TTC549 (cell line): ENCODE results near the gene C18orf63.

Experiments
- FAIRE-seq: peaks from 2 replicates; lab custom pipeline; 2012; peaks lifted over from hg19 to GRCh38; lab: Jason Lieb, UNC

C18orf63 gene

DNA sequence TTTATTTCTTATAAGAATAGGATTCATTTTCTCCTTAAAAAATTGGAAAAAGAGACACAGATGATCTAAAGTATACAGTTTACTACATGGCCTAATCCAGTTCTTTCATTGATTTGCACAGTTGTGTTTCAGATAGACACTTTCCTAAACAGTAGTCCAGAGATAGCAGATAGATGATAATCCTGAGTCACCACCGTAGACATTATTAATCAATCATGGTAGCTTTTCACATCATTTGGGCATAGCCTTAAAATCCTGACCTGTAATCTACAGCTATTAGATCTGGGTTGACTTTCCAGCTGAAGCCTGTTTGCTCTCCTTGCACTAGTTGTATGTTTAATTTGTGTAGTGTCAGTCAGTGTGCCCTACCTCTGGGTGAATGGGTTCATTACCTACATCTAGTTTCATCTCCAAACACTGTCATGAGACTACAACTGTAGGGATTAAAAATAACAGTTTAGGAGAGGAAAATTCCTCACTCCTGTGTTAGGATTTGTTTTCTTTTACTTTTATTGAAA is 14.1 kb downstream of the C18orf63 start:
- FAIRE-seq: no peak

DNA sequence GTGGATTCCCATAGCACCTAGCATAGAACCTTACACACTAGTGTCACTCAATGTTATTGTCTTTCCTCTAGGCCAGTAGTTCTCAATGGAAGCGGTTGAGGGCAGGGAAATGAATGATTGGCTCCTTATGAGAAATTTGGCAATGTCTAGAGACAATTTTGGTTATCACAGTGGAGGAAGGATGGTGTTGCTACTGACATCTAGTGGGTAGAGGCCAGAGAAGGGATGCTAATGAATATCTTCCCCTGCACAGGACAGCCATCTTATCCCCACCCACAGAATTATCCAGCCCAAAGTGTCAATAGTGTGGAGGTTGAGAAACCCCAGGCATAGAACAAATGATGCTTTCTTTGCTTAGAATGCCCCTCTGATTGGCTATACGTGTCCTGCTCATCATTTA is 15.8 kb downstream of the C18orf63 start:
- no peak for FAIRE-seq

DNA sequence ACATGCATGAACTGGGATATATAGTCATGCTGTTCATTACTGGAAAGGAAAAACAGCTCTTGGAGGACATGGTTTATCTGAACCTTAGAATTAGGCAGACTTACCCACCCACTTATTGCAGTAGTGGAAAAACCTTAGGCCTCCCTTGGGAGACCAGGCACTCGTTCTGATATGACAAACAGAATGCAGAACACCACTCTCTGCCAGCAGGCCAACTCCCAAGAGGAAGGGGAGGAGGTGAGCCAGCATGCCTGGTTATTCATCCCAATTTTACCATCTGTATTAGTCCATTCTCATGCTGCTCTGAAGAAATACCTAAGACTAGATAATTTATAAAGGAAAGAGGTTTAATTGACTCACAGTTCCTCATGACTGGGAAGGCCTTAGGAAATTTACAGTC is 17.5 kb downstream of the C18orf63 start:
- no peak for FAIRE-seq

DNA sequence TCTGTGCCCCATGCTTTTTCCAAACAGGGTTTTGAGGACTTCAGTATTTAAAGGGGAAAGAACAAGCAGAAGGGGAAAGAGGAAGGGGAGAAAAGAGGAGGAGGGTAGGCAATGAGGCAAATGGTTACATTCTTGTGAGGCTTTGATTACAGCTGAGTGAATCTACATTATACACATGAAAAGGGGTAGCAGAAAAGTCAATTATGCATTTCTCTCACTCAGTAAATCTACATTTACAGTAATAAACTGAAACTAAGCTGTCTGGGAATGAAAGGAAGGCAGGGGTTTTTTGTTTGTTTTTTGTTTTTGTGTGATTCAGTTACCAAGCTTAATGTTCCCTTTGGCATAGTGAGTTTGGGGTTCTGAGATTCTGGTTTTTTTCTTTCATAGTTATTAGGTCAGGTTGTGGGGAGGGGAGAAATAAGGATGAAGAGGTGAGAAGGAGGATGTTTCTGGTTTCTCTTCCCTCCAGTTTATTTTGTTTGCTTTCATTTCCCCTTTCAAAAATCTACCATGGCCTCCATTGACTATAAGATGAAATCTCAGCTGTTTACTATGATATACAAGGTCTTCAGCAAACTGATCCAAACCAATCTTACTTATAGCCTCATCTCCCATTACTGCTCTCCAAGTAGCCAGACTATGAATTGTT is 18.7 kb downstream of the C18orf63 start:
- no peak for FAIRE-seq

DNA sequence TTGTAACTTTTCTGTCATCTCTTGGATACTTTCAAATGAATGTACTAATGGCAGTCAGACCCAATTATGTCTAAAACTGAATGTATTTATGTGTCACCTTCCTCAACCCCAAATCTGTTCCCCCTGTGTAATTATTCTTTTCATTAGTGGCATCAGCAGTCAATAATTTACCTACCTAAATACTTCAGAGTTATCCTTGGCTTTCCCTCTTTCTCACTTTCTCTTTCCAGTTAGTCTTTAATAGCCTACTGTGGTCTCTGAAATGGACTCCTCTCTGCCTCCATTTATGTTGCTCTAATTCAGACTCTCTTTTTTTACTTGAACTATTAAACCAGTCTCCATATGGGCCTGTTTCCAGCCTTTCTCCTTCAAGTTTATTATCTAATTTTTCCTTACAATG is 21.0 kb downstream of the C18orf63 start:
- no peak for FAIRE-seq

DNA sequence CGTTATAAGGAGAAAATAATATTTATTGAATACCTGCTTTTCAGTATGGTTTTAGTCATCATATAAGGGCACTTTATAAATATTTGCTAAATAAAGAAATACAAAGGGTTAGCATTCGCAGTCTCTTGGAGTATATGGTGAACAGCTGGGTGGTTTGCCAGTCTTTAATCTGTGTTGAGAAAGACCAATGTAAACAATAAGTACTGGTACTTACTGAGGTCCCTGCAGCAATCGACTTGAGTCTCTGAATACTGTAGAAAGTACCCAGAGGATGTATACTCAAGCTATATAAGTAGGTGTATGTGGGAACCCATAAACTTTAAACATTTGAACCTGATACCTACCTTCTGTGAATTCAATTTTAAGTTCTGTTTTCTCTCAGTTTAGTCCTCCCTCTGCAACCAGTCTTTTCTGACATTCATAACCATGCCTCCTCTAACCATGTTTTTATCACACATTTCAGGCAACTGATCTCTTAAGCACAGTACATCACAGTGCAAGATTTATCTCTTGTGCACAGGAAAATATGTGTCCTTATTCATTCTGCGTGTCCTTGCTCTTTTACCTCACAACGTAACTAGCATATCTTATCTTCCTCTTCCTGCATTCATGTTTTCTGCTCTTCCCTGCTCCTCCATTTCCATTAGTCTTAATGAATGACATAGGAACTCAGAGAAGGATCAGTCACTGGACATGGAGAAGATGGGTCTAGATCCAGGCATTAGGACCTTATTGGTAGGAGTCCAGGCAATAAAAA is 21.7 kb downstream of the C18orf63 start:
- FAIRE-seq: no peak

DNA sequence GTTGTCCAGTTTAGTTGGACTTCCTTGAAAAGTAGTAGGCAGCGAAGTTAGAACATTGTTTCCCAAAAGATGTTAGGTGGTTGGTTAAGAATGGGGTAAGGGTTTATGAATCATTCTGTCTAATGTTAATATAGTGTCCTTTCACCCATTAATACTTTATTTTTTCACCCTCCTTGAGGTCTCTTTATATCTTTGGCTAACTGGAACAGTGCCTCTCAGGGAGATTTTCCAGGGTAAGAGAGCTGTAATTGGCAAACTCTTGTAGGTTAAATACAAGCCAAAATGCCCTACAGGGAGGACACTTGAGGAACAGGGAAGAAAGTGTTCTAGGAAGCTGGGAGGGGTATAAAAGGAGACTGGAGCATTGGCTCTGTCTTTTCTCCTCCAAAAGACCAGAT is 22.3 kb downstream of the C18orf63 start:
- no peak for FAIRE-seq

DNA sequence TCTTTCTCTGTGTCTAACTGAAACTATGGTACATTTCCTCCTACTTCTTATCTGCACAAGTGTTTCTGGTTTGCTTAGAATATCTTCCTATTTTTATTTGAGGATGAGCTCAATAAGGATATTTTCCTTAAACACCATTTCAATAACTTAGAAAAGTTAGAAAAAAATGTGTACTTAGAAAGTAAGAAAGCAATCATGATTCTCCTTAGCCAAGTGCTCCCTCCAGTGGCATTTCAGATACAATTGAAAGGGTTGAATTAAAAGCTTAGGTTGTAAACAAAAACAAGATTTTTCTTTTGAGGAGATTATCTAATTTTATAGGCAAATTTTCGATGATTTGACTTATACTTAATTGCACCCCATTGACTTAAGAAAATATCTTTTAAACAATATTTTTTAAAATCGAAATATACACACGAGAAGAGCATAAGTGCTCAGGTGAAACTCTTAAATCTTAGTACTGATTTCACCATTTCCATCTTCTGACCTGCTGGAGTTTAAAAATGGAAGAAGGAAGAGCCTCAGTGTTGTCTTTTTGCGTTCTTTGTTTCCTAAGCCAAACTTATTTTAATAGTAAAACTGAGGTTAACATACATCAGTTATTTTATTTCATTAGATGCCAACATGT is 26.9 kb downstream of the C18orf63 start:
- peak; percentile 83 for FAIRE-seq

DNA sequence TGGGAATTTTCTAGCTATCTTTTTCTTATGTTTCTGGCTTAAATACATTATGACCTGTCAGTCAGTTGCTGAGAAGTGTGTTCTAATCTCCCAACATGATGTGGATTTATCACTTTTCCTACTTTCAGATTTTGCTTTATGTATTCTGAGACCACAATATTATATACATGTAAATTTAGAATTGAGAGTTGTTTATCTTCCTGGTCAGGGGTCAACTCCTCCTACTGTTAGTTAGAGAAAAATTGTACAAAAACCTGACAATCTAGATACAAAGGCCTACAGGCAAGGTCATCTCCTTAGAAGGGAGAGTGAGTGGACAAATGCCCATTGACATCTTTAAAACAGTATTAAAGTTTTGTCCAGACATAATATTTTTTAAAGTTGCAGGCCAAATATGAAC is 30.6 kb downstream of the C18orf63 start:
- no peak for FAIRE-seq

DNA sequence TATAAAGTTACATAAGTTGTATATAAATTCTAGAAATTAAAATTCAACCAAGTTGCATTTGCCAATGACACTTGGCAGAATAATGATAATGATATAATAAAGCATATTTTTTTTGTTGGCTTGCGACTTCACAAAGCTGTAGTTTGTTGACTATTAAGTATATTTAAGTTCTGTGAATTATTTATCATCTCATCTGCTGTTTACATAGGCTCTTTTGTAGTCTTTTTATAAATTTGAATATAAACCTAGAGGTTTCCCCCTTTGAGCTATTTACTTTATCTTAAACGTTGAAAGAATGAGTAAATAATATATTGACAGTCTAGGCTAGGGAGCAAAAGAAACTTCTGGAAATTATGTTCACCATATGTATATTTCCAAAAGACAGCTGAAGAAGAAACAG is 32.9 kb downstream of the C18orf63 start:
- no peak for FAIRE-seq

DNA sequence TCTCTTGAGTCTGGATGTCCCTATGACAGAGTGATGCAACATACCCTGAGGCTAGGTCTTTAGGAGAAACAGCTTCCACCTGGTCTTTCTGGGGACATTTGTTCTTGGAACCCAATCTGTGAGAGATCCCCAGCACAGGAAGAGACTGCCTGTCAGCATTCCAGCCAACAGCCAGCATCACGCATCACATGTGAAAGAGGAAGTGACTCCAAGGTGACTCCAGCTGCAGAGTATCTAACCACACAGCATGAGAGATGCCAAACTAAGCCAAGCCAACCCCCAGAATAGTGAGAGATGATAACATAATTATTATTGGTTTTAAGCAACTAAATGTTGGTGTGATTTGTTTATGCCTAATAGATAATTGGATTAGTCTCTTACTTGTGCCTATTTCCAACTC is 35.7 kb downstream of the C18orf63 start:
- no peak for FAIRE-seq

DNA sequence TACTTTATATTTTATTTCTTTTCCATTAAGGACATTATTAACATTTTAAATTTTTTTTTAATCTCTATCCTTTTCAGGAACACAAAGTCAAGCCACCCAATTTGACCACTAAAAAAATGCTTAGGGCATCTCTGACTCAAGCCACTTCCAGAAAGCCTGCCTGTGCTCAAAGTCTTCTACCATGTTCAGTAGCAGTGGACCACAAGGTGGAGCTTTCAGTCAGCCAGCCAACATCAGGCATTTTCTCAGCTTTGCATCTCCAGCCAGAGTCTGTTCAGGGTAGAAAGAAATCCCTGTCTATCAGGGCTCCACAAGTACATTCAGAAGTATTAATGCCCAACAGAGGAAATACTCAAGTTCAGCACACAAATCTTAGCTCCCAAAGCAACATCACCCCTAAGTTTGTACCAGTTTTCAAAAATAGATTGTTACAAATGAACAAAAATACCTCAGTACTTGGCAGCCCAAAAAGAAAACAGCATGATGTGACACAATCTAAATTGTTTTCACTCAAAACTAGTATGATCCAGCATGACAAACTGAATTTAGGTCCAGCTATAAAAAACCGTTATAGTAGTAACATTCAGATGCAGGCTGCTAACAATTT is 37.6 kb downstream of the C18orf63 start:
- FAIRE-seq: peak; percentile 5

DNA sequence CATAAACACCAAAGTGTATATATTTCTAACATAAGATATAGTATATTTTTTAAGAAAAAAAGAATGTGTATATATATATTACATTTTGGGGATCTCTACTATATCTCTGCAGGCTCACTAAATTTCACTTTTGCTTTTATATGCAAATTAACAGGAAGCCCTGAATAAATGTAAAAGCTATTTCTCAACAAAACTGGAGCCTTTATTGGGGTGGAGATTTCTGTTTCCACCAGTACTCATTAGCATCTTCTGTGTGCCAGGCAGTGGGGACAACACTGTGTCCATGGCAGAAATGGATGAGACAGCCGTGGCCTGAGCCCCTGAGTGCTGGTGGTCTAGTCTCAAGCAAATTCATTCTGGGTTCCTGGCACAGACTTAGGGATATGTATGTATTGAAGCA is 41.3 kb downstream of the C18orf63 start:
- no peak for FAIRE-seq

DNA sequence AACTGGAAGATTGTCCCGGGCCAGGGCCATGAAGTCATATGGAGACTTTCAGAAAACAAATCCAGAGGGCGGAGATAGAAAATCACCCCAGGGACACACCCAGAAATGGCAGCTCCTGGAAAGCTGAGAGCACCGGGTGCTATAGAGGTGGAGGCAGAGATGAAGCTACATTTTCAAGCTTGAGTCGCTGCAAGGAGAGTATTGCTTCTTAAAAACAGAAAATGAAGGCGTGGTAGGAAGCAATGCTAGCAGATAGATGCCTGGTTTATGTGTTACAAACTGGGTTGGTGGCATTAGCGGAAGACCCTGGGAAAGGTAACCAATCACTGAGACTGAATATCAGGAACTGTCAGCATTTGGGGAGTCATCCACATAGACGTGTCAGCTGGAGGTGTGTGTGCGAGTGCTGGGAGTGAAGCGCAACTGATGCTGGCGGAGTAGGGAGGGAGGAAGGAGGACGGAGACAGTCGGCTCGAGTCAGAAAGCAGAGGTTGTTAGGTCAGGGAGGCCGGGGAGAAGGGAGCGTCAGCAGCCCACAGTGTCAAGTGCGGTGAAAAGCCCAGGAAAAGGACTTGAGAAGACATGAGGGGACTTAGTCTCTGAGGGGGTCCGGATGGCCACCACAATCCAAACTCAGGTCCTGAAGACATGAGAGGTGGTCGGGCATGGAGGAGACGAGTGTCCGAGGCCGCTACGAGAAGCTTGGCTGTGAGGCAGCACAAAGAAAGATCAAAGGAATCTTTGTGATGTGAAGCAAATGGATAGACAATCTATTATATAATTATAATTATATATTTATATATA is 45.4 kb downstream of the C18orf63 start:
- FAIRE-seq: no peak

DNA sequence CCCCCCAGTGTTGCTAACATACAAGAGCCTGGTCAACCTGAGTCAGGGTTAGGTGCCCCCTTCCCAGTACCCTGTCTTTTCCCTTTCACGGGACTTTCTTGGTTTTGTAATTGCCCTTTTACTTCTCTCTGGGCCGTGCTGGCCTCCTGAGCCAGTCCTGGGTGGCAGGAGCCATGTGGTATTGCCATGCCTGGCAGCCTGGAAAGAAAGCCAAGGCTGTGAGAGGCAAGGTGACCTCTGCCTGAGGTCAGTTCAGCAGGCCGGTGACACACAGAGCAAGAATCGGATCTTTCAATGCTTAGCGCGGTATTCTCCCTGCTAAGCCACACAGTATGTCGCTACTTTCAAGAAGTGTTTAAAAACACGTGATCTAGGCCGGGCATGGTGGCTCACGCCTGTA is 52.3 kb downstream of the C18orf63 start:
- no peak for FAIRE-seq

DNA sequence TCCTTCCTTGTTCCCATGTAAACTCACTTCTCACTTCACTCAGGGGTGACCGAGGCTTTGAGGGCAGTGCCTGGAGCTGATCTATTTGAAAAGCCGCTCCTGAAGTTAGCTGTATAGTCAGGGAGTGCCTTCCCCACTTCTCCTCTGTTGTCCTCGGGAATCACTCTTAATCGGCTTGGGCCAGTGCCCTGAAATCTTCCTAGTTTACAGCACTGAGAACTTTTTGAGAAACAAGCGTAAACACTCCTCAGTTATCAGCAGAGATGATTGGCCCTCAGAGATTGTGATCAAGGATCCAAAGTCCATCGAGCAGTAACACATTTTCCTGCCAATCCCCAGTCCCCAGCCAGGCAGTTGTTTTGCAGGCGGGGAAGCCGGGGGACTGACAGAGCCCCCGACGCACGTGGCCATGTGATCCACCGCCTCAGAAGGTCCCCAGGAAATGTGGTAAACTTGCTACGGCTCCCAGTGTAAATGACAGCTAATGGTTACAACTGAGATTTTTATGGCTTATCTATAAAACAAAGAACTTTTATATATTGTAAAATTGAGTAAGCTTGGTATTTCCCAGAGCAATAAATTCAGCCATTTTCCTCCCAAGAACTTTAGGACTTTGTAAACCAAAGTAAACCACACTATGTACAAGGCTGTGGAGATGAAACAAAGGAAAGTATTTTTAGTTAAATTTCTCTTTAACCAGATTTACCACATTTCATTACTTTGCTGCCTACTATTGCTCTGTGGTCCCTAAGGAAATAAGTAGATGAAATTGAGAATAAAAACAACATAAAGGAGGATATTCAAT is 53.5 kb downstream of the C18orf63 start:
- FAIRE-seq: no peak

DNA sequence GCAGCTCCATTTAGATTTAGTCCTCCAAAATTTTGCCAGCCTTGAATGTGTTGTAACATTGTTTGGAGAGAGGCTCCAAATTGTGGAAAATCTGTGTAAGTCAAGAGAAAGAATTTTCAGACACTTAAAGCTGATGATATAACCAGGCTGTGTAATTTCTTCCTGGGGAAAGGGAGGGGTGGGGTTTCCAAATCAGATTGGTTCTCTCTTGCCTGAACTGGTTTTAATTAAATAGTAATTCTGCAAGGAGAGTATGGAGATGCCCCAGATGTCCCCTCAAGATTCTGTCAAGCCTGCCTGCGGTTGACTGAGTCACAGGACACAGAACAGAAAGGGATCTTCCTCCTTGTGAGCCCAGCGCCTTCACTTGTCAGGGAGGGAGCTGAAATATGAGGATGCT is 54.5 kb downstream of the C18orf63 start:
- FAIRE-seq: no peak

DNA sequence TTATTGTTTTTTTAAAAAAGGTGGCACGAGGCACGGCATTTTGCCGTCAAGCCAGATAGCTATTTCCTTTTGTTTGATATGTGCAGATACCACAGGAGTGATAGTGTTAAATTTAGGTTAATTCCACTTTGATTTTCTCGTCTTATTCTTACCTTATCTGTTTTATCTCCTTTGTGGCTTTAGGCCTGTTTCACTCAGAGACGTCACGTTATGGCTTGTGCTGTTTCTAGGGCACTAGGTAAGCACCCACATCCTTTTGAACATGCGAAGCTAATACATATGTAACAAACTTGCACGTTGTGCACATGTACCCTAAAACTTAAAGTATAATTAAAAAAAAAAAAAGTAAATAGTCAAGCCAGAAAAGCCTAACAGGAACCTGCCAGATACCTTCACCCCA is 57.8 kb downstream of the C18orf63 start:
- no peak for FAIRE-seq

DNA sequence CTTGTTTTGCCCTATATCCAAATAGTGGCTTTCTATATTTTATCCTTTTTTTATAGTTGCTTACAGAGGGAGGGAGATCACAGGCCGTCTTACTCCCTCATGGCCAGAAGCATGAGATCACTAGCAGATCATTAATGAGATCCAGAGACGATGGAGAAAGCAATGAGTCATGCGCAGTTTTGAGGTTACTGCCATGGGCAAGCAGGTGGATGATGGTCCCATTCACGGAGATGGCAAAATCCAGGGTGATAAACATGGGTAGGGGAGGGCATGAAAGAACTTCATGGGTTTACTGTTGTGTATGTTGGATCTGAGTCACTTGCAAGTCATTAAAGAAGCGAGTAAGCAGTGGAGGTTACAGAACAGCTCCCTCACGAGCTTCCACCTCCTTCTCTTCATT is 60.4 kb downstream of the C18orf63 start:
- FAIRE-seq: no peak

DNA sequence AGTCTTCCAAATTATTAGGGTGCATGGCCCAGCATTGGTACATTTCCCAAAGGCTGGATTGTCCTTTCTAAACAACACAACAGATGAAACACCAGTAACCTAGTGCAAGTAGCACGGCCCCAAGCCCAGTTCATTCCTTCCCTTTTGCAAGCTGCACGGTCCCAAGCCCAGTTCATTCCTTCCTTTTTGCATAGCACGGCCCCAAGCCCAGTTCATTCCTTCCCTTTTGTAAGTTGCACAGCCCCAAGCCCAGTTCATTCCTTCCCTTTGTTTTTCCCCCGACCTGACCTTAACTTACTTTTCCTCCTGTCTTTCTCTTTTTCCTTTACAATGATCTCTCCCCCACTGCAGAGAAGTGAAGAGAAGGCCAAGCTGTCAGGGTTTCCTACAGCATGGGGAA is 60.9 kb downstream of the C18orf63 start:
- FAIRE-seq: no peak

DNA sequence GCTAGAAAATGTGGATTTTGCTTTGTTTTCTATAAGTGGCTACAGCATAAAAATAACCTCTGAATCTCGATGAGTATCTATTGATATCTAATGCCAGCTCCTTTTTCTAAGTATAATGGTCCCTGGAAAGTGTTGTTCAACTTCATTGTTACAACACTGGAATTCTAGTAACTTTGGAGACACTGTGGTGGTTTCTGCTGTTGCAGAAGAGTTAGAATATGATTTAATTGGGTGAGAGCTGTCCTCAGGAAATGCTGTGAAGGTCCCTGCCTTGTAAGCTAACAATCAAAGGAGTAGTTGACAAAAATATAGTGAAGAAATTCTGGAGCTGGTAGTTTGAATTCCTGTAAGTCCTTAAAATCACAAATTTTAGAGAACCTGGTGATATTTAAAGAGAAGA is 62.1 kb downstream of the C18orf63 start:
- FAIRE-seq: no peak
